WERI-Rb-1 (cell line): ENCODE measurements around the gene NFATC1.

ENCODE experiments used
- DNase-seq: peaks from one replicate; pipeline ENCODE4 v3.0.0-alpha.2; 2020
- H3K27ac ChIP-seq: fragments of 250-450 bp; sonication (Bioruptor Pico); 2 replicates; pipeline ENCODE4 v1.5.1; 2020; ENCODE audit warnings: mild to moderate bottlenecking, moderate library complexity
- H3K27me3 ChIP-seq: fragments of 250-450 bp; sonication (Bioruptor Pico); 2 replicates; pipeline ENCODE4 v1.5.1; 2021; ENCODE audit warnings: mild to moderate bottlenecking, low read depth, moderate library complexity; ENCODE audit not compliant: insufficient read depth, severe bottlenecking
- H3K36me3 ChIP-seq: fragments of 250-450 bp; sonication (Bioruptor Pico); 2 replicates; pipeline ENCODE4 v1.5.1; 2020; ENCODE audit warnings: mild to moderate bottlenecking, moderate library complexity
- H3K4me3 ChIP-seq: 2 replicates; pipeline ENCODE4 v1.5.1; 2011; ENCODE audit warnings: low read depth, mild to moderate bottlenecking, control low read depth, low read length
- H3K9me3 ChIP-seq: fragments of 250-450 bp; sonication (Bioruptor Pico); 2 replicates; pipeline ENCODE4 v1.5.1; 2021; ENCODE audit warnings: mild to moderate bottlenecking, moderate library complexity; ENCODE audit not compliant: severe bottlenecking
- TF ChIP-seq, protein P1 (sequence below): IDR thresholded peaks from 2 replicates; pipeline ENCODE4 v1.5.1; 2011; ENCODE audit warnings: low read depth, mild to moderate bottlenecking, control low read depth, inconsistent platforms, low read length

Gene NFATC1

DNA sequence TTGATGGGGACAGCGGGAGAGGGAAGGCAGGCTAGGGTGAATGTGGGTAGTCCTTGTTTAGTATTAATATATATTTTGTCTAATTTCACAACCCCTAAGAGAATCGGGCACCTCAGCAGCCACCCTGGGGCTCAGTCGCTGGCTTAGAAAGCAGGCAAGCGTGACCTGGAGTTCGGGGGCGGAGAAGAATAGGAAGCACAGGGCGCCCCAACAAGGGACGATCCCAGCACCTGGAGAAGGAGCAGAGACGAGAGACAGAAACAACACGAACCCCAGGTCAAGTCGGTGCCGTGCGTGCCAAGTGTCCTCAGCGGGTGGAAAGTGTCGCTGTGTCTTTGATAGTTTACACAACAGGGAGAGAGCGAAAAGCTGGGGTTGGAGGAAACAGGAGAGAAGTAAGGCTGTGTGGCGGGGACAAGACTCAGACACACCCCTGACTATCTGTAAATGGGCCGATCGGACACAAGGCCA, 95.4 kb downstream of the NFATC1 start:
- Histone ChIP-seq H3K36me3 (peaks cover 41% of the 10 kb centered on the region), H3K4me3 (no peak overlapping the region), H3K9me3 (no peaks in the 10 kb centered on the region), H3K27me3 (no peaks in the 10 kb centered on the region), H3K27ac (no peak overlapping the region)
- DNase-seq: no peak
- TF ChIP-seq, protein P1, sequence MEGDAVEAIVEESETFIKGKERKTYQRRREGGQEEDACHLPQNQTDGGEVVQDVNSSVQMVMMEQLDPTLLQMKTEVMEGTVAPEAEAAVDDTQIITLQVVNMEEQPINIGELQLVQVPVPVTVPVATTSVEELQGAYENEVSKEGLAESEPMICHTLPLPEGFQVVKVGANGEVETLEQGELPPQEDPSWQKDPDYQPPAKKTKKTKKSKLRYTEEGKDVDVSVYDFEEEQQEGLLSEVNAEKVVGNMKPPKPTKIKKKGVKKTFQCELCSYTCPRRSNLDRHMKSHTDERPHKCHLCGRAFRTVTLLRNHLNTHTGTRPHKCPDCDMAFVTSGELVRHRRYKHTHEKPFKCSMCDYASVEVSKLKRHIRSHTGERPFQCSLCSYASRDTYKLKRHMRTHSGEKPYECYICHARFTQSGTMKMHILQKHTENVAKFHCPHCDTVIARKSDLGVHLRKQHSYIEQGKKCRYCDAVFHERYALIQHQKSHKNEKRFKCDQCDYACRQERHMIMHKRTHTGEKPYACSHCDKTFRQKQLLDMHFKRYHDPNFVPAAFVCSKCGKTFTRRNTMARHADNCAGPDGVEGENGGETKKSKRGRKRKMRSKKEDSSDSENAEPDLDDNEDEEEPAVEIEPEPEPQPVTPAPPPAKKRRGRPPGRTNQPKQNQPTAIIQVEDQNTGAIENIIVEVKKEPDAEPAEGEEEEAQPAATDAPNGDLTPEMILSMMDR: no peak

DNA sequence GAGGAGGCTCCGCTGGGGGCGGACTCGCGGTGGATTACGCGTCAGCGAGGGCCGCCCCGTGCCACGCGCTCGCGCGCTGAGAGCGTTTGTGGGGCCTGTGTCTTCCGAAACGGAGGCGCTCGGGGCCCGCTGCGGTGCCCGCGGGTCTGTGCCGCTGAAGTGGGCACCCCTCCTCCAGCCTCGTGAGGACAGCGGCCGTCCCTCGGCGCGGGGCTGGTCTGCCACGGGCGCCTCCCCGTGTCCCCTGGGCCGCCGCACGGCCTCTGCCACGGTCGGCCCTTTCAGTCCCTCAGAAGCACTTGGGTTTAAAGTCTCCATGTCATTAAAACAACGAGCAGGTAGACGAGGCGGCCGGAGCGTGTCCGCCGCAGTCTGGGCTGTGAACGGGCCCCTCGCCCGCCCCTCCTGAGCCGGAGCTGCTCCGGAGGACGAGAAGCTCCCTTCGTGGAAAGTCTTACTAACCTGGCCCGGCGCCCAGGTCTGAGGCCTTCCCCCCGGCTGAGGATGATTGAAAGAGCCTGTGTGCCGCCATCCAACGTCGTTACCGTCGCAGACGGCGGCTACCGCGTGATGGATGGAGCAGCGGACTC, 97.6 kb downstream of the NFATC1 start:
- H3K27ac ChIP-seq: no peak overlapping the region
- H3K9me3 ChIP-seq: no peaks in the 10 kb centered on the region
- peaks cover 32% of the 10 kb centered on the region for H3K36me3 ChIP-seq

DNA sequence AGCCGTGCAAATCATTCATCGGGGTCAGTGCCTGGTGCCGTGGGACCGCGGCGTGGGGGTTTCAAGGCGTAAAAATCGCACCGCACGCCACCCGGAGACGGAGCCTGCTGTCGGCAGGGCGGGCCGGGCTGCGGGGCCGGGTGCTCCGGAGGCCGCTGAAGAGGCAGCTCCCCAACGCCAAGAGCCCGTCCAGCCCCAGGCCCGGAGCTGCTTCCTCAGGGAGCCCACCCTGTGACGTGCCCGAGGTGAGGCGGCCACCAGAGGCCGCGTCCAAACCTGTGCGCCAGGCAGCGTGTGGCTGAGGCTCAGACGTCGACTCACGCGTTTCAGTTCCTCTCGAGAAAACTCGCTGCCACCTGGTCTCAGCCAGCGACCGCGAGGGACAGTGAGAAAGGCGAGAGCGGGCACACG, 98.1 kb downstream of the NFATC1 start:
- Histone ChIP-seq H3K4me3 (no peak overlapping the region), H3K36me3 (peaks cover 27% of the 10 kb centered on the region), H3K9me3 (no peaks in the 10 kb centered on the region), H3K27ac (no peak overlapping the region), H3K27me3 (no peaks in the 10 kb centered on the region)
- no peak for DNase-seq
- TF ChIP-seq, protein P1: no peak

More for the DNA sequence above, 97.6 kb downstream of the NFATC1 start:
- DNase-seq: no peak
- H3K4me3 ChIP-seq: no peak overlapping the region
- TF ChIP-seq, protein P1: no peak
- no peaks in the 10 kb centered on the region for H3K27me3 ChIP-seq

DNA sequence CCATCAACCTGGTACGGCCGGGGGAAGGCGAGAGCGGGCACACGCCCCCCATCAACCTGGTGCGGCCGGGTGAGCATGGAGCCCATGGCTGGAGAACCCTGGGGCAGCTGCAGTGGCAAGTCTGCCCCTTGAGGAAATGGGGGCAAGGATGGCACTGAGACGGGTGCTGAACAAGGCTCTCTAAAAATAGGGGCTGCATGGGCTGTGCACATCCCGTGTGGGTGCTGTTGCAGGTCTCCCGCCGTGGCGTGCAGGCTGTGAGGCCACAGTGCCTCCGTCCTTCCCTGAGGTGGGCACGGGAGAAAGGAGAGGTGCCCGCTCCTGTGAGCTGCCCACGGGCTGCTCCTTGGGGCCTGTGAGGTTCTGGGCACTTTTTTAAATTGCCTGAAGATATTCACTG, 99.2 kb downstream of the NFATC1 start:
- peaks cover 23% of the 10 kb centered on the region for H3K36me3 ChIP-seq
- no peak overlapping the region for H3K4me3 ChIP-seq
- TF ChIP-seq, protein P1: no peak
- no peak overlapping the region for H3K27ac ChIP-seq
- no peaks in the 10 kb centered on the region for H3K27me3 ChIP-seq
- DNase-seq: no peak
- peaks cover 3% of the 10 kb centered on the region for H3K9me3 ChIP-seq

DNA sequence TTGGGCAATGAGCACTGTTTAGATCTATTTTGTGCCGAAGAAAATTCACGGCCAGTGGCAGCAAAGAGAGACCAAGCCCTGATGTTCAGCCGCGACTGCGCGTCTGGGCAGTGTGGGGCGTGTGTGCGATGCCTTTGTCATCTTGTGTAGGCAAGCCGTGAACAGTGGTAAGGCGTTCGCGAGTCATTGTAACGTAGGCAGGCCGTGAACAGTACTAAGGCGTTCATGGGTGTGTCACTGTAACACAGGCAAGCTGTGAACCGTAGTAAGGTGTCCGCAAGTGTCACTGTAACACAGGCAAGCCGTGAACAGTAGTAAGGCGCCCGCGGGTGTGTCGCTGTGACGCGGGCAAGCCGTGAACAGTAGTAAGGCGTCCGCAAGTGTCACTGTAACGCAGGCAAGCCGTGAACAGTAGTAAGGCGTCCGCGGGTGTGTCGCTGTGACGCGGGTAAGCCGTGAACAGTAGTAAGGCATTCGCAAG, 99.9 kb downstream of the NFATC1 start:
- Histone ChIP-seq H3K36me3 (peaks cover 23% of the 10 kb centered on the region), H3K27me3 (no peaks in the 10 kb centered on the region), H3K27ac (no peak overlapping the region), H3K9me3 (peaks cover 6% of the 10 kb centered on the region), H3K4me3 (no peak overlapping the region)
- DNase-seq: no peak
- TF ChIP-seq, protein P1: no peak
